GM10248 (cell line): ENCODE measurements around the gene SPATA31C1.

Experiments
- CTCF ChIA-PET: fragments of 300-600 bp; sonication (Branson Sonifier 250); formaldehyde crosslinking; extraction: SDS; loops from one replicate; lab custom pipeline; 2021; ENCODE audit warnings: antibody characterized with exemption; lab: Yijun Ruan, JAX
- POLR2A ChIA-PET: fragments of 350-650 bp; sonication (Branson Sonifier 250); formaldehyde crosslinking; extraction: SDS; loops from one replicate; lab custom pipeline; 2020; ENCODE audit warnings: antibody characterized with exemption; lab: Yijun Ruan, JAX
- DNase-seq: peaks from one replicate; pipeline ENCODE4 v3.0.0; 2012; ENCODE audit errors: extremely low spot score
- CTCF ChIP-seq: IDR thresholded peaks from 2 replicates; pipeline ENCODE4 v1.5.1; 2012; ENCODE audit warnings: mild to moderate bottlenecking, low read depth; ENCODE audit errors: extremely low read depth, missing control alignments, control extremely low read depth

The SPATA31C1 gene

GRCh38 chr9:87880683-87881082 is 37.1 kb upstream of the SPATA31C1 start:
- CTCF ChIA-PET, result no interaction called here
- TF ChIP-seq CTCF, result no peak
- POLR2A ChIA-PET, result no interaction called here

GRCh38 chr9:87882627-87883026 is 35.1 kb upstream of the SPATA31C1 start, which contains the start of gene SPATA31E1:
Gene SPATA31E1 (plus strand): TSS chr9:87882877. CDS start chr9:87882892, 15 bp downstream.
- CTCF ChIA-PET, result interaction anchor here (1.1 kb wide), 1 partner anchor 10 kb away, joined by 3 read pairs; no protein-coding TSS in a partner anchor
- no peak for TF ChIP-seq CTCF
- POLR2A ChIA-PET, result no interaction called here

More at GRCh38 chr9:87880683-87881082, 37.1 kb upstream of the SPATA31C1 start:
- DNase-seq, result no peak

GRCh38 chr9:87883274-87883673 is 34.5 kb upstream of the SPATA31C1 start:
- CTCF ChIA-PET, result no interaction called here
- no peak for TF ChIP-seq CTCF
- DNase-seq, result no peak
- POLR2A ChIA-PET, result no interaction called here

More at GRCh38 chr9:87882627-87883026, 35.1 kb upstream of the SPATA31C1 start, which contains the start of gene SPATA31E1:
- DNase-seq, result no peak

- no peak for DNase-seq
- no peak for TF ChIP-seq CTCF
- ChIA-PET CTCF (no interaction called here), POLR2A (no interaction called here)
Measured at GRCh38 chr9:87883990-87884389, 33.8 kb upstream of the SPATA31C1 start.

GRCh38 chr9:87884578-87885459 is 32.9 kb upstream of the SPATA31C1 start:
- no peak for TF ChIP-seq CTCF
- ChIA-PET POLR2A (no interaction called here), CTCF (no interaction called here)
- DNase-seq, result no peak

- TF ChIP-seq CTCF, result no peak
- ChIA-PET POLR2A (no interaction called here), CTCF (no interaction called here)
- DNase-seq, result no peak
Measured at GRCh38 chr9:87885484-87886189, 32.1 kb upstream of the SPATA31C1 start.
